HG03442 (cell line): ENCODE data around the gene SGK1.
"Not testable (repeated sequence)": the region's sequence is repeated elsewhere in the genome, so short reads cannot be mapped to it uniquely, and the experiment has no call there.

Experiments used
- ATAC-seq: cut with Tn5 transposase; IDR thresholded peaks from one replicate; pipeline ENCODE4 v1.9.1; 2021; ENCODE audit warnings: mild to moderate bottlenecking, moderate library complexity; ENCODE audit not compliant: unreplicated experiment

The SGK1 gene

GRCh38 chr6:134307870-134308269 is 10.0 kb downstream of the SGK1 start:
- no peak for ATAC-seq

GRCh38 chr6:134307075-134307474 is 10.8 kb downstream of the SGK1 start:
- no peak for ATAC-seq

- not testable (repeated sequence) for ATAC-seq
These were observed 13.5 kb downstream of the SGK1 start for GRCh38 chr6:134304381-134304780.

- ATAC-seq = no peak
These were observed 14.0 kb downstream of the SGK1 start for GRCh38 chr6:134303891-134304290.

GRCh38 chr6:134299236-134299635 is 18.7 kb downstream of the SGK1 start:
- no peak for ATAC-seq

- ATAC-seq = no peak
These were observed 21.1 kb downstream of the SGK1 start for GRCh38 chr6:134296762-134297161.

GRCh38 chr6:134295953-134296553 is 21.9 kb downstream of the SGK1 start:
- ATAC-seq = peak; percentile 67

GRCh38 chr6:134293659-134294161 is 24.2 kb downstream of the SGK1 start:
- ATAC-seq = no peak

- no peak for ATAC-seq
These were observed 26.8 kb downstream of the SGK1 start for GRCh38 chr6:134291156-134291555.

- no peak for ATAC-seq
These were observed 28.7 kb downstream of the SGK1 start for GRCh38 chr6:134289204-134289575.

- peak; percentile 73 for ATAC-seq
These were observed 29.2 kb downstream of the SGK1 start for GRCh38 chr6:134288538-134289203.

GRCh38 chr6:134287859-134288537 is 29.9 kb downstream of the SGK1 start:
- ATAC-seq = peak; percentile 47

- ATAC-seq = no peak
These were observed 35.1 kb downstream of the SGK1 start for GRCh38 chr6:134282816-134283215.

GRCh38 chr6:134281388-134281787 is 36.5 kb downstream of the SGK1 start:
- ATAC-seq = no peak

GRCh38 chr6:134278000-134278399 is 39.9 kb downstream of the SGK1 start:
- ATAC-seq = no peak

GRCh38 chr6:134276891-134277377 is 41.0 kb downstream of the SGK1 start:
- not testable (repeated sequence) for ATAC-seq

- ATAC-seq = no peak
These were observed 45.5 kb downstream of the SGK1 start for GRCh38 chr6:134272374-134272773.

- ATAC-seq = no peak
These were observed 50.0 kb downstream of the SGK1 start for GRCh38 chr6:134267917-134268361.

GRCh38 chr6:134266776-134267175 is 51.1 kb downstream of the SGK1 start:
- no peak for ATAC-seq

- ATAC-seq = no peak
These were observed 56.1 kb downstream of the SGK1 start for GRCh38 chr6:134261766-134262165.

GRCh38 chr6:134258849-134259306 is 59.0 kb downstream of the SGK1 start:
- no peak for ATAC-seq

- ATAC-seq = no peak
These were observed 60.4 kb downstream of the SGK1 start for GRCh38 chr6:134257516-134257915.
